ENCODE measurements around the gene TUBGCP5.

DNA sequence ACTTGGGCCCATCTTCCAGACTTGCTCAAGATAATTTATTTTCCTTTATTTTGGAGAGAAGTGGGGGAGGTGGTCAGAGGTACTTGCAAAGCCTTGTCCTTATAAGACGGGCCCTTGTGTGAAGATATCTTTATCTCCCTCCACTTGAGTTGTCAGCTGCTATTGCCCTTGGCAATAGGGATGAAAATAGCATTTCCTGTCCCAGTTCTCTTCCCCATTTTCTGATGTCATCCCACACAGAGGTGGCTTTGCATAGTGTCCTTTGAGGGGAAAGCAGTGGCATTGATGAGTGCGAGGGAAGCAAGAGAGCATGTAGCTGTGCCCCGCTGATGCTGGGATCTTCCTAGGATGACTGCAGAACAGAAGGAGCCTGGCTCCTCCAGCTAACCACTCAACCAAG, 41.9 kb upstream of the TUBGCP5 start:
- TF ChIP-seq, protein P1, sequence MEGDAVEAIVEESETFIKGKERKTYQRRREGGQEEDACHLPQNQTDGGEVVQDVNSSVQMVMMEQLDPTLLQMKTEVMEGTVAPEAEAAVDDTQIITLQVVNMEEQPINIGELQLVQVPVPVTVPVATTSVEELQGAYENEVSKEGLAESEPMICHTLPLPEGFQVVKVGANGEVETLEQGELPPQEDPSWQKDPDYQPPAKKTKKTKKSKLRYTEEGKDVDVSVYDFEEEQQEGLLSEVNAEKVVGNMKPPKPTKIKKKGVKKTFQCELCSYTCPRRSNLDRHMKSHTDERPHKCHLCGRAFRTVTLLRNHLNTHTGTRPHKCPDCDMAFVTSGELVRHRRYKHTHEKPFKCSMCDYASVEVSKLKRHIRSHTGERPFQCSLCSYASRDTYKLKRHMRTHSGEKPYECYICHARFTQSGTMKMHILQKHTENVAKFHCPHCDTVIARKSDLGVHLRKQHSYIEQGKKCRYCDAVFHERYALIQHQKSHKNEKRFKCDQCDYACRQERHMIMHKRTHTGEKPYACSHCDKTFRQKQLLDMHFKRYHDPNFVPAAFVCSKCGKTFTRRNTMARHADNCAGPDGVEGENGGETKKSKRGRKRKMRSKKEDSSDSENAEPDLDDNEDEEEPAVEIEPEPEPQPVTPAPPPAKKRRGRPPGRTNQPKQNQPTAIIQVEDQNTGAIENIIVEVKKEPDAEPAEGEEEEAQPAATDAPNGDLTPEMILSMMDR (conservative IDR thresholded peaks at IDR 0.05), result no peak
- no peak for TF ChIP-seq EZH2 (IDR thresholded peaks at IDR 0.05; ENCODE audit: low read depth)
